Stimulated activated CD8-positive, alpha-beta memory T cell treated with anti-CD3 and anti-CD28 coated beads, Interleukin-2, amount 100 ng/mL, for 1 hour (primary cell): Measurements from ENCODE around the gene BANP.
"Not testable (repeated sequence)": the region's sequence is repeated elsewhere in the genome, so short reads cannot be mapped to it uniquely, and the experiment has no call there.

Source experiments
- DNase-seq, 2 donors: peaks; one replicate each; pipeline ENCODE4 v3.0.0-alpha.2; 2020; ENCODE audit warnings: low read depth in 2 of 2

Gene BANP

GRCh38 chr16:87968541-87968940, 17.3 kb downstream of the BANP start:
- DNase-seq, result no peak

- DNase-seq, result no peak
Measured at GRCh38 chr16:87970186-87970585, 19.0 kb downstream of the BANP start.

- no peak for DNase-seq
Measured at GRCh38 chr16:87971933-87972332, 20.7 kb downstream of the BANP start.

GRCh38 chr16:87973717-87974116, 22.5 kb downstream of the BANP start:
- DNase-seq, result no peak

- no peak for DNase-seq
Measured at GRCh38 chr16:87974178-87974577, 22.9 kb downstream of the BANP start.

GRCh38 chr16:87976665-87977064, 25.4 kb downstream of the BANP start:
- no peak for DNase-seq

GRCh38 chr16:87978127-87978526, 26.9 kb downstream of the BANP start:
- DNase-seq, result no peak

- no peak for DNase-seq
Measured at GRCh38 chr16:87979352-87979751, 28.1 kb downstream of the BANP start.

- not testable (repeated sequence) for DNase-seq
Measured at GRCh38 chr16:87979911-87980630, 28.8 kb downstream of the BANP start.

GRCh38 chr16:87981376-87981775, 30.1 kb downstream of the BANP start:
- not testable (repeated sequence) for DNase-seq

- DNase-seq, result no peak
Measured at GRCh38 chr16:87982581-87983041, 31.4 kb downstream of the BANP start.

GRCh38 chr16:87983072-87983736, 32.0 kb downstream of the BANP start:
- DNase-seq, result not testable (repeated sequence)

GRCh38 chr16:87983737-87984097, 32.5 kb downstream of the BANP start:
- DNase-seq, result not testable (repeated sequence)

GRCh38 chr16:87984180-87984579, 32.9 kb downstream of the BANP start:
- DNase-seq, result not testable (repeated sequence)

GRCh38 chr16:87984632-87985267, 33.5 kb downstream of the BANP start:
- no peak for DNase-seq

- DNase-seq, result not testable (repeated sequence)
Measured at GRCh38 chr16:87985493-87985892, 34.3 kb downstream of the BANP start.

GRCh38 chr16:87986361-87986849, 35.2 kb downstream of the BANP start:
- not testable (repeated sequence) for DNase-seq

GRCh38 chr16:87988596-87988995, 37.4 kb downstream of the BANP start:
- DNase-seq, result not testable (repeated sequence)

GRCh38 chr16:87990254-87990653, 39.0 kb downstream of the BANP start:
- not testable (repeated sequence) for DNase-seq

- DNase-seq, result not testable (repeated sequence)
Measured at GRCh38 chr16:87992142-87992541, 40.9 kb downstream of the BANP start.

- DNase-seq, result no peak
Measured at GRCh38 chr16:87993901-87994300, 42.7 kb downstream of the BANP start.

GRCh38 chr16:87995644-87996043, 44.4 kb downstream of the BANP start:
- DNase-seq, result no peak
